ENCODE results near the gene EMSY.
A peak's percentile ranks its signal among the peaks of the same experiment; 100 is the strongest.
"Not testable (repeated sequence)": the region's sequence is repeated elsewhere in the genome, so short reads cannot be mapped to it uniquely, and the experiment has no call there.

The EMSY gene

DNA sequence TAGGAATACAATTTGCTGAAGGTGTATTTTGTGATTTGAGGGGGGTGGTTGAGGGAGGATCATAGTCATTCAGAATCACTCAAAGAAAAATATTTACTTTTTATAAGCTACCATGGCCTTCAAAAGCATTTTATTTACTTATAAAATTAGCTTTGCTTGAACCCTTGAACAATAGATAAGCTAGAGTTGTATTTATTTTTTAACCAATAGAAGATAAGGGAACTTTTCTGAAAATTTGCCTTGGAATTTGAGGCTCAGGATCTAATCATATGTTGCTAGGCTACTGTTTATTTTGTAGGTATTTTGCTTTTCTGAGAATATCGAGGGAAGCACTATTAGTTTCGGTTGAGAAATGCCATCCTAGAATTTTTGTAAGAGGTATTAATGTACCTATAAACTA, 82.1 kb downstream of the EMSY start:
- FAIRE-seq: no peak

DNA sequence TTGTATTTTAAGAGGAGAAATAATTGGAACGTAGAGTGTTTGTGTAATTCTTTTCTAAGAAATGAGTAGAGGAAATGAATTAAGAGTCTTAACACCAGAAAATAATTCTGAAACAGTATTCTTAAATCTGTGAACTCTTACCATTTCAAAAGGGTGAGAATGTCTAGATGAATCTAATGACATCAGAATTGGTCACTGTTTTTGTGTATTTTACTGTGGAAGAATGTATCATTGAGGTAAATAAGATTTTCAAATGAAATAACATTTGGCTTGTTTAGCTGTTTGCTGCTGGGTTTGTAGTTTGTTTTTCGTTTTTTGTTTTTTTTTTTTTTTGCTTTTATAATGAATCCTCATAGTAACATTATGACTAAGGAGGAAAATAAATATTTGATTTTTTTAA, 97.6 kb downstream of the EMSY start:
- FAIRE-seq: peak; percentile 5

DNA sequence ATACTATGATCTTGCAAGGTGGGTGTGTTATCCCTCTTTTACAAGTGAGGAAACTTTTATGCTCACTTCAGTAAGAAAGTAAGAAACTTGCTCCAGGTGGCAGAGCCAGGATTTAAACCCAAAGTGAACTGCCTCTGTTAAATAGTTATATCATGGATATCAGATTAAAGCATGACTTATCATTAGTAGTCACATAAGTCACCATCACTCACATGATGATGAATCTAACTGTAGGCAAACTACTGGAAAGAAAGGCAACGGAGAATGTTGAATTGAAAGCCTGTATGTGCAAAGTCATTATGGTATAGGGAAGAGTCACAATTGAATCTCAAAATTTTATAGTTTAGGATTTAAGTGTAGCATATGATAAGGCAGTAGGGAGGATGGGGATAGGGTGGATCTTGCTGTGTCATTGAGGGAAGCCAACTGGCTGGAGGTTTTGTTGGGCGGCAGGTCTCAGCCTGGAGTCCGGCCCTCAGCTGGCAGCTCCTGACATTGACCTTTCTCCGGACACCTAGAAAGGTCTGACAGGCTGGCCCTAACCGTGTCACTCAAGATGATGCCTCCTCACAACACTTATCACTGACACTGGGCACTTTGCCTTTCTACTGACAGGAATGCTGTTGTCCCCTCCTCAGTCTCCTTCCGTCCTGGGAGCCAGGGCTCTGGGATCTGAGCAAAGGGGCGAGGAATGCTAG, 98.3 kb downstream of the EMSY start:
- FAIRE-seq: no peak

GRCh38 chr11:76550781-76551180, 106.0 kb downstream of the EMSY start:
- no peak for FAIRE-seq

DNA sequence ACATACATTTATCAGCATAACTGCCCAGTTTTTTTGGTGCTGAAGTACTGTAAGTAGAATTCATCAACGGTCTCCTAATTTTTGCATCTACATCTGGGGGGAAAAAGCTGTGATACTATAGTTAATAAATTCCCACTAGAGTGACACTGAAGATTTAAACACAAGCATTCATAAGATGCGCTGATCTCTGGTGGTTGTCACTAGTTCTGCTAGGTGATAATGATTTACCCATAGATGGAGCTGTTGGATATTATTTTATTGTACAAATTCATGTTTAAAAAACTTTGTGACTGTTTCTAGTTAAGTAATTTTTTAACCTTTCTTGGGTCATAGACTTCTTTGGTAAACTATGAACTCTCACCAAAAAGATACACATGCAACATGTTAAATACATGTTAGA, 106.6 kb downstream of the EMSY start:
- FAIRE-seq: peak; percentile 29

GRCh38 chr11:76552987-76553386, 108.2 kb downstream of the EMSY start:
- no peak for FAIRE-seq

GRCh38 chr11:76553554-76554476, 109.0 kb downstream of the EMSY start:
- FAIRE-seq: no peak

GRCh38 chr11:76554767-76555166, 109.9 kb downstream of the EMSY start:
- FAIRE-seq: no peak

- no peak for FAIRE-seq
Observed at GRCh38 chr11:76557466-76557865, 112.6 kb downstream of the EMSY start.

GRCh38 chr11:76558473-76558872, 113.7 kb downstream of the EMSY start:
- FAIRE-seq: no peak

- FAIRE-seq: no peak
Observed at GRCh38 chr11:76558891-76559290, 114.1 kb downstream of the EMSY start.

DNA sequence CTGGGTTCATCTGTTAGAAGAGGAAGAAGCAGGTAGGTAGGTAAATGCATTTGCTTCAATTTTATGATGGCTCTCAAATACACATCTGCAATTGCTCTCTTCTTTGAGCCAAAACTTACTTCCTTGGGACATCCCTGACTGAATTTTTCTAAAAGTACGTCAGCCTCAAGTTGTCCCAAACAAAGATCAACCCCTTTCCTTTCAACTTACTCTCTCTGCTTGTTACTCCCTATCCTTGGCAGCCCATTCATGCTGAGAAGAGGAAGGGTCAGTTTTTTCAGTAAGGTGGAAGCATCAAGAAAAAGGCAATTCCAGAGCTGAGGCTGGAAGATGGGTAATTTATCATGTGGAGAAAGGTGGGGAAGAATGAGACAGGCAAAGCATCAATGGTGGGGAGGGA, 114.5 kb downstream of the EMSY start:
- no peak for FAIRE-seq

GRCh38 chr11:76560219-76560618, 115.4 kb downstream of the EMSY start:
- no peak for FAIRE-seq

- no peak for FAIRE-seq
Observed at GRCh38 chr11:76561245-76561644, 116.4 kb downstream of the EMSY start.

DNA sequence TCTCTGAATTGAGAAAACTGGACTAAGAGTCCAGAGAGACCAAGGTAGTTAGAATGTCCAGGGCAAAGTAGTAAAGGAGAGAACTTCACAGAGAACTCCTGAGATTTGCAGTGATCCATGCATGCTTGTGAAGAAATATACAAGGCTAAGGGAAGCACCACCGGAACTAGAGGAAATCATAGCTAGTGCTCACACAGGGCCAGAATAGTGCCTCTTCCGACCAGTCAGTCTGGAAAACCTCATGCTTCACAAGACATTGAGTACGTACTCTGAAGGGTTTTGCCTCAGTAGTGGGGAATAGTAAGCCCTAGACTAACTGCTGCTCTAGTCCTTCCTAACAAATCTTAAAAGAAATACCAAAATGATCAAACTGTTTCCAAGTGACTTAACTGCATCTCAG, 117.7 kb downstream of the EMSY start:
- FAIRE-seq: no peak

- no peak for FAIRE-seq
Observed at GRCh38 chr11:76564364-76564763, 119.5 kb downstream of the EMSY start.

- no peak for FAIRE-seq
Observed at GRCh38 chr11:76566811-76567210, 122.0 kb downstream of the EMSY start.

- FAIRE-seq: no peak
Observed at GRCh38 chr11:76567261-76567660, 122.4 kb downstream of the EMSY start.

- no peak for FAIRE-seq
Observed at GRCh38 chr11:76568139-76568538, 123.3 kb downstream of the EMSY start.

- FAIRE-seq: no peak
Observed at GRCh38 chr11:76568621-76569020, 123.8 kb downstream of the EMSY start.

DNA sequence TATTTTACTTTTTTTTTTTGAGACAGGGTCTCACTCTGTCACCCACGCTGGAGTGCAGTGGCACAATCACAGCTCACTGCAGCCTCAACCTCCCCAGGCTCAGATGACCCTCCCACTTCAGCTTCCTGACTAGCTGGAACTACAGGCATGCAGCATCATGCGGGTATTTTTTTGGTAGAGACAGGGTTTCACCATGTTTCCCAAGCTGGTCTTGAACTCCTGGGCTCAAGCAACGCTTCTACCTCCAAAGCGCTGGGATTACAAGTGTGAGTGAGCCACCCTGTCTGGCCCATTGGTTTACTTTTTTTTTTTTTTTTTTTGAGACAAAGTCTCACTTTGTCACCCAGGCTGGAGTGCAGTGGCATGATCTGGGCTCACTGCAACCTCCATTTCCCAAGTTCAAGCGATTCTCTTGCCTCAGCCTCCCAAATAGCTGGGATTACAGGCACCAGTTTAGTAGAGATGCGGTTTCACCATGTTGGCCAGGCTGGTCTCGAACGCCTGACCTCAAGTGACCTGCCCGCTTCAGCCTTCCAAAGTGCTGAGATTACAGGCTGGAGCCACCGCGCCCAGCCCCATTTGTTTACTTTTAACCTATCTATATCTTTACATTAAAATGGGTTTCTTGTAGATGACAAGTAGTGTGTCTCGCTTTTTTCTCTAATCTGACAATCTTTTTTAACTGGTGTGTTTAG, 127.5 kb downstream of the EMSY start:
- FAIRE-seq: not testable (repeated sequence)

- no peak for FAIRE-seq
Observed at GRCh38 chr11:76574406-76574805, 129.6 kb downstream of the EMSY start.

GRCh38 chr11:76574879-76575278, 130.1 kb downstream of the EMSY start:
- no peak for FAIRE-seq
